Measurements from ENCODE around the gene USP12.
A peak's percentile ranks its signal among the peaks of the same experiment; 100 is the strongest.

USP12 gene

GRCh38 chr13:27183561-27184147 lies 12.0 kb upstream of the USP12 start:
- no peak for FAIRE-seq

- FAIRE-seq, result no peak
Measured at GRCh38 chr13:27182844-27183497, 11.4 kb upstream of the USP12 start.

DNA sequence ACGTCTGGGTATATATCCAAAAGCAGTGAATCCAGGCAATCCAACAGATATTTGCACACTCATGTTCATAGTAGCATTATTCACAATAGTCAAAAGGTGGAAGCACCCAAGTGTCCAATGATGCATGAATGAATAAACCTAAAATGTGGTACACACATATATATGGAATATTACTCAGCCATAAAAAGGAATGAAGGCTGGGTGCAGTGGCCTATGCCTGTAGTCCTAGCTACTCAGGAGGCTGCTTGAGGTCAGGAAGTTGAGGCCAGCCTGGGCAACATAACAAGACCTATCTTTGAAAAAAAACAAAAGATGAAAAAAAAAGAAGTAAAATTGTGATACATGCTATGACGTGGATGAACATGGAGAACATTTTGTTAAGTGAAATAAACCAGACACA lies 10.4 kb upstream of the USP12 start:
- no peak for FAIRE-seq

DNA sequence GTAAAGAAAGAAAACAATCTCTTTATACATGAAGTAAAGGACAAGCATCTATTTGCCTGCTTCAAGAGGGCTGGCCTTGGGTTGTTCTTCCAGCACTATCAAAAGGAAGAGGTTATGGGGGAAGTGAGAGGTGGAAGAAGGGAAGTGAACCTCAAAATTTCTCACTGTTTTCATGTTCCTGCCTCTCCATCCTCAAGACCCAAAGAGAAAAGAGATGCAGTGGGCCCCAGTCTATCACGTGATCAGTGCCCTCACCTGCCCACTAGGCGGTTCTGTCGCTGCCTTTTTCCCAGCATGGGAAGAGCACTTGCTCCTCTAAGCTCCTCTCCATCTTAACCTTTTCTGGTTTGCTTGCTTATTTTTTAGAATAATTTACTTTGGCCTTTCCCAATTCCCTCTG lies 6.2 kb upstream of the USP12 start:
- no peak for FAIRE-seq

- FAIRE-seq, result no peak
Measured at GRCh38 chr13:27176470-27177410, 5.1 kb upstream of the USP12 start.

DNA sequence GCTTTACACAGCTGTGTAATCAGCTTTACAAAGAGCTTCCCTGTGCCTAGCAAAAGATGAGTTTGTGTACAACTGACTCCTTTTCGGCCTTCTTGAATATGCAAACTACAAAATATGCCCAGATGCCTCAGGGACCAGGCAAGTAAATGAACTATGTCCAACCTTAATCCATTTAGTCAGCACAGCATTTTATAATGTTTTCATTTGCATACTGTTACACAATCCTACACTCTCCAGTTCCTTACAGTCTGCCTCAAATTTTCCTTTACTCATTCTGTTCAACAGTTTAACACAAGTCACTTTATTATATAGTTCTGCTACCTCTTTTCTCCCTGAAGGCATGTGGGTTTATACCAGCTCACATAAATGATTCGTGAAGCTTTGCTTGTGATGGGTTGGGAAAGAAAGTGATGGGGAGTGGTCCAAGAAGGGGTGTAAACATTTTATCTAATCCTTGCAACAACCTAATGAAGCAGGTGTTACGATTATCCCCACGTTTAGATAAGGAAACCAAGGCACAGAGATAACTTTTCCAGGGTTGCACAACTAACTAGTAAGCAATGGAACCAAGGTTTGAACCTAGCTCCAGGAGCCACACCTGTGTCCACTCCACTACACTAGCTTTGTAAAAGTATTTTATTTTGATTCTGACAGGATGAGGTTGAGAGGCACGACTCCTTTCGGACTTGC lies 3.3 kb upstream of the USP12 start:
- FAIRE-seq, result no peak

DNA sequence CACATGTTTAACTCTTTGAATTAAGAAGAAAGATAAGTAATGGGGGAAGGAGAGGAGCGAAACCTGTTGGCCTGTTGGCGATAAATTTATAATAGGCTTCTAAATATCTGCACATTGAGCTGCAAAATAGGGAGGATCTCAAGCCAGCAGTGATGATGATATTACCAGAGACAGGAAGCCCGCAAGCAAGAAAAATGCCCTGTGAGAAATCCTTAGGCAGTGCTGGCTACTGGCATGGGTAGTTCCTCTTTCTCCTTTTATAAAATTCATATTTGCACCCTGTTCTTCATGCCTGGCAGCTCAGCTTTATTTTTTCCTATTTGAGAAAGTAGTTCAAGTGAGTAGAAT lies 858 bp upstream of the USP12 start:
- no peak for FAIRE-seq

- no peak for FAIRE-seq
Measured at GRCh38 chr13:27171827-27172494, 350 bp upstream of the USP12 start.

GRCh38 chr13:27170516-27171243 lies 931 bp downstream of the USP12 start:
- no peak for FAIRE-seq

GRCh38 chr13:27170221-27170515 lies 1.4 kb downstream of the USP12 start:
- no peak for FAIRE-seq

GRCh38 chr13:27168906-27169657 lies 2.5 kb downstream of the USP12 start:
- FAIRE-seq, result no peak

- FAIRE-seq, result no peak
Measured at GRCh38 chr13:27168086-27168485, 3.5 kb downstream of the USP12 start.

DNA sequence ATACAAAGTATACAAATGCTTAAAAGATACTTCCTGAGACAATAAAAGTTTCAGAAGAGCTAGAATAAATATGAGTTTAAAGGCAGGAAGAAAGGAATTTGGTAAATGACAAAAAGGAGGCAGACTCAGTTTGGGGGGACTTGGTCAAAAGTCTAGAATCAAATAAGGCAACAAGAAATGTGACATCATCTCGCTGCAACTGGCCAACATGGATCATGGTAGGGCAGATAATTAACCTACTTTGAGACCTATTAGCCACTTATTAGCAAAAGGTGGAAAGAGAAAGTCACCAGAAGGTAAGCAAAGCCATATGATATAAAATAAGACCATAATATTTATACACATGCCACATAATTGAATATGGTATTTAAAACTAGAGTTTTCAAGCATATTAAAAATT lies 5.3 kb downstream of the USP12 start:
- FAIRE-seq, result no peak

DNA sequence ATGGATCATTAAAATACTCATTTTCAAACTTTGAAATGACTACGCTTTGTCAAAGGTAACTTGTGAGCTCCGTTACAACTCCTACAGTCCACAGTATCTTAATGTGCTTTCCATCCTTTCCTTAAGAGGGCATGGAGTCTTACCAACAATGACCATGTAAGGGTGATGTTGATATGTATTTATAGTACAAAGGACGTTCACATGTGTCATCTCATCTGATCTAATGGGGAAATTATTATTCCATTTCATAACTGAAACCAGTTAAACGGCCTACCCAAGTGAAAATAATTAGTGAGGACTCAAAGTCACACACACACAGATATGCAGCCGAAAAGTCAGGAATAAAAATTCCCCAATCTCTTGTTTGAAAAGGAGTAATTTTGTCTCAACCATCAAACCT lies 9.6 kb downstream of the USP12 start:
- no peak for FAIRE-seq

- no peak for FAIRE-seq
Measured at GRCh38 chr13:27161423-27161822, 10.2 kb downstream of the USP12 start.

DNA sequence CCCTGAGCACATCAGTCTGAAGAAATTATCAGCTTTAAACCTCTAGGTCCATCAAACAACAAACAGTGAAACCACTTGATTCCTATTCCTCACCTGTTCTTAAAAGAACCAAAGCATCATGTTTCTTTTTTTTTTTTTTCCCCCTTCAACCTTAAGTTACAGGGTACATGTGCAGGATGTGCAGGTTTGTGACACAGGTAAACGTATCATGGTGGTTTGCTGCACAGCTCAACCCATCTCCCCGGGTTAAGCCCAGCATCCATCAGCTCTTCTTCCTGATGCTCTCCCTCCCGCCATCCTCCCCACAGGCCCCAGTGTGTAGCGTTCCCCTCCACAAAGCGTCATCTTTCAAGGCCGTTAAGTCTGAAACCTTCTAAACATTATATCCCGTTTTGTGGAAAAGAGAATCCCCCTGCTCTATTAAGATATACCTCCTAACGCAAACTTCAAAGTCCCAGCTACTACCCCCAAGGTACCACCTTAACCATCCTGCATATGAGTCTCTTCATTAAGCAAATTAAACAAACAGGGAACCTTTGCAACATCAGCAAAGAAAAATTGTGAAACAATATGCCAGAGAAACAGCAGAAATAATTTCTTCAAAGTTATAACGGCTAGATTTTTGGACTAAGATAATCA lies 10.8 kb downstream of the USP12 start:
- FAIRE-seq, result no peak

GRCh38 chr13:27159806-27160563 lies 11.6 kb downstream of the USP12 start:
- FAIRE-seq, result no peak

- no peak for FAIRE-seq
Measured at GRCh38 chr13:27158335-27158734, 13.3 kb downstream of the USP12 start.

DNA sequence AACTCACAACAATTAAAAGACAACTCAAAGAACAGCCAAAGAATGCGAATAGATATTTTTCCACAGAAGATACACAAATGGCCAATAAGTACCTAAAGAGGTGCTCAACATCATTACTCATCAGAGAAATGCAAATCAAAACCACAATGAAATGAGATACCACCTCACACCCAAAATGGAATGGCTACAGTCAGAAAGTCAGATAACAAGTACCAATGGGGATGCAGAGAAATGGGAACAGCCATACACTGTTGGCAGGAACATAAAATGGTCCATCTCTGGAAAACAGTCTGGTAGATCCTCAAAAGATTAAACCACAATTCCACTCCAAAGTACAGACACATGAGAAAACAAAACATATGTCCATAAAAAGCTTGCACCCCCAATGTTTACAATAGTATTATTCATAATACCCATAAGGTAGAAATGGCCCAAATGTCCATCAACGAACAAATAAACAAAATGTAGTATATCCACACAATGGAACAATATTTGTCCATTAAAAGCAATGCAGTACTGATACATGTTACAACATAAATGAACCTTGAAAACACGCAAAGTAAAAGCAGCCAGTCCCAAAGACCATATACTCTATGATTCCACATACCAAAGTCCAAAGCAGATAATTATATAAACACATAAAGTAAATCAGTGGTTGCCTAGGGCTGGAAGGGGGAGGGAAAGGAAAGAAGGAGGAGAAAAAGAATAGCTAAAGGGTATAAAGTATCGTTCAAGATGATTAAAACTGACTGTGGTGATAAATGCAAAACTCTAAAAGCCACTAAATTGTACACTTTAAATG lies 19.6 kb downstream of the USP12 start:
- peak; percentile 87 for FAIRE-seq

Data from colon (tissue), 2 donors.